Fibroblast of the aortic adventitia (primary cell): Measurements from ENCODE around the gene SOCS3. TPM values are rescaled to one million over a fixed set of nuclear protein-coding genes. Genes with fewer than 3 reads are reported as not detected.

Source experiments
- DNase-seq: peaks from one replicate; pipeline ENCODE4 v3.0.0-alpha.2; 2010; ENCODE audit warnings: low read depth
- H3K4me3 ChIP-seq: 2 replicates; pipeline ENCODE4 v1.5.1; 2011; ENCODE audit warnings: low read depth, mild to moderate bottlenecking, control low read depth, low read length, moderate library complexity
- total RNA-seq: library from RNA; depleted of rRNA; stranded (reverse); fragments of >200 nt; gene quantifications from 2 replicates; pipeline ENCODE4 v1.2.3, GENCODE V29; 2012; ENCODE audit warnings: low replicate concordance
- TF ChIP-seq, protein P1 (sequence below): IDR thresholded peaks from 2 replicates; pipeline ENCODE4 v1.5.1; 2011; ENCODE audit warnings: mild to moderate bottlenecking, low read length, control low read depth, inconsistent platforms; ENCODE audit not compliant: insufficient read depth

The SOCS3 gene
- total RNA-seq, 1 donor, result 50.6 TPM

DNA sequence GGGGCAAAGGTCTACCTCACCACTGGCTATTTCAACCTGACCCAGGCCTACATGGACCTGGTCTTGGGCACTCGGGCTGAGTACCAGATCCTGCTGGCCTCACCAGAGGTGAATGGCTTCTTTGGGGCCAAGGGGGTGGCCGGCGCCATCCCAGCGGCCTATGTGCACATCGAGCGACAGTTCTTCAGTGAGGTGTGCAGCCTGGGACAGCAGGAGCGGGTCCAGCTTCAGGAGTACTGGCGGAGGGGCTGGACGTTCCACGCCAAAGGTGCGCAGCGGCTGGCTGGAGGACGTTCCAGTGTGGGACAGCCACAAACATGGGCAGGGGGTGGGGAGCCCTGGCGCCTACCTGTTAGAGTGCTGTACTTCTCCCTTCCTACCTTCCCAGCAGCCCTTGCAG lies 43.9 kb upstream of the SOCS3 start:
- no peak overlapping the region for H3K4me3 ChIP-seq
- TF ChIP-seq, protein P1, sequence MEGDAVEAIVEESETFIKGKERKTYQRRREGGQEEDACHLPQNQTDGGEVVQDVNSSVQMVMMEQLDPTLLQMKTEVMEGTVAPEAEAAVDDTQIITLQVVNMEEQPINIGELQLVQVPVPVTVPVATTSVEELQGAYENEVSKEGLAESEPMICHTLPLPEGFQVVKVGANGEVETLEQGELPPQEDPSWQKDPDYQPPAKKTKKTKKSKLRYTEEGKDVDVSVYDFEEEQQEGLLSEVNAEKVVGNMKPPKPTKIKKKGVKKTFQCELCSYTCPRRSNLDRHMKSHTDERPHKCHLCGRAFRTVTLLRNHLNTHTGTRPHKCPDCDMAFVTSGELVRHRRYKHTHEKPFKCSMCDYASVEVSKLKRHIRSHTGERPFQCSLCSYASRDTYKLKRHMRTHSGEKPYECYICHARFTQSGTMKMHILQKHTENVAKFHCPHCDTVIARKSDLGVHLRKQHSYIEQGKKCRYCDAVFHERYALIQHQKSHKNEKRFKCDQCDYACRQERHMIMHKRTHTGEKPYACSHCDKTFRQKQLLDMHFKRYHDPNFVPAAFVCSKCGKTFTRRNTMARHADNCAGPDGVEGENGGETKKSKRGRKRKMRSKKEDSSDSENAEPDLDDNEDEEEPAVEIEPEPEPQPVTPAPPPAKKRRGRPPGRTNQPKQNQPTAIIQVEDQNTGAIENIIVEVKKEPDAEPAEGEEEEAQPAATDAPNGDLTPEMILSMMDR, result no peak
- DNase-seq, result no peak

- H3K4me3 ChIP-seq, result no peak overlapping the region
- no peak for DNase-seq
- TF ChIP-seq, protein P1, result no peak
These were observed 42.0 kb upstream of the SOCS3 start for GRCh38 chr17:78401891-78402290.

GRCh38 chr17:78401246-78401645 lies 41.4 kb upstream of the SOCS3 start:
- no peak for DNase-seq
- no peak overlapping the region for H3K4me3 ChIP-seq
- TF ChIP-seq, protein P1, result no peak

DNA sequence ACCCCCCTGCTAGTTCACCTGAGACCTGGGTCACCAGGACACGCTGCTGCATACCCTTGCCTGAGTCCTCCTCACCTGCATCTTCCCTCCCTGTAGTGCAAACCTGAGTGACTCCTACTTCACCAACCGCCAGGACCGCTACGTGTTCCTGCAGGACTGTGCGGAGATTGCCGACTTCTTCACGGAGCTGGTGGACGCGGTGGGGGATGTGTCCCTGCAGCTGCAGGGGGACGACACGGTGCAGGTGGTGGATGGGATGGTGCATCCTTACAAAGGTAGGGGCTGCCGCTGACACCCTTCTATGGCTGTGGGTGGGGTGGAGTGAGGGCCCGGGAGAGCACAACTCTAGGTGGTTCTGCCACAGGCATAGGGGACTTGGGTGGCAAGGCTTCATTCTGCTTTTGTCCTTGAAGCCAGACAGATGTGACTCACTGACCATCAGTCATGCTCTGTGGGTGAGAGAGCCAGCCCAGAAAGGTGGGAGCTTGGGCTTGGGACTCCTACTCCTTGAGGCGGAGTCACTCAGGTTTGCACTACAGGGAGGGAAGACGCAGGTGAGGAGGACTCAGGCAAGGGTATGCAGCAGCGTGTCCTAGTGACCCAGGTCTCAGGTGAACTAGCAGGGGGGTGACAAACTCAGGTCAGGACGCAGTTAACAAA lies 40.8 kb upstream of the SOCS3 start:
- DNase-seq, result no peak
- no peak overlapping the region for H3K4me3 ChIP-seq
- TF ChIP-seq, protein P1, result no peak

- no peak overlapping the region for H3K4me3 ChIP-seq
- no peak for DNase-seq
- TF ChIP-seq, protein P1, result no peak
These were observed 39.8 kb upstream of the SOCS3 start for GRCh38 chr17:78399693-78400144.

GRCh38 chr17:78399028-78399692 lies 39.3 kb upstream of the SOCS3 start:
- DNase-seq, result no peak
- TF ChIP-seq, protein P1, result no peak
- H3K4me3 ChIP-seq, result no peak overlapping the region
